Stimulated activated CD8-positive, alpha-beta memory T cell treated with anti-CD3 and anti-CD28 coated beads, Interleukin-4, amount 100 ng/mL, for 4 hours (primary cell): ENCODE measurements around the gene CFAP221.

Experiments used
- DNase-seq, 2 donors: peaks; one replicate each; pipeline ENCODE4 v3.0.0-alpha.2; 2020; ENCODE audit warnings: low read depth in 2 of 2, low spot score in 1 of 2

The CFAP221 gene

DNA sequence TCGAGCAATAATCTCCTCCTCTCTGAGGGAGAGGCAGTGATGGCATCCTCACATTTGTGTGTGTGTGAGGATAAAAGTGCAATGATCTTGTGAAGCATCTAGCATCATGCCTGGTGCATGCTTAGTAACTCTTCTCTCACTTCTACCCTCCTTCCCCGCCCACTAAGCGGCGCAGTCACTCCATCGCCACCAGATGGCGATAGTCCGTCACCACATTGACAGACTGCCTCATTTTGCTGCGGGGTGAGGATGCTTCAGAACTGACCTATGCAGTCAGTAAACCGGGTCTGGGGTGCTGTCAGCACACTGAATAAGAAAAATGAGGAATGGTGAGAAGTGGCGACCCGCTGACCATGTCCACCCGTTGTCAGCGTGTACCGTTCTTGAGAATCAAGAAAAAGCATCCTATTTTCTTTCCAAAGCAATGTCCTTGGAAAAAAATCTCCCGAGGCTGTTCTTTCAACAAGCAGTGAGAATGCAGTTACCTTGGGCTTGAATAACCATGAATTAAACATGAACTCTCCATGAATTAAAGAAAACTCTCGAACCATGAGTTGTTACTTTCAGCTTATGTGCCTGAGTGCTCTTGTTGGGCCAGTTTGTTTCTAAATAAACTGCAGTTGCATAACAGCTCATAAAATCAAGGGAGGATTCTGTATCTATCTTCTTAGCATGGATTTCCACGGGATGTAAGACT lies 97.5 kb downstream of the CFAP221 start:
- peak; percentile 41 to 58 for DNase-seq

DNA sequence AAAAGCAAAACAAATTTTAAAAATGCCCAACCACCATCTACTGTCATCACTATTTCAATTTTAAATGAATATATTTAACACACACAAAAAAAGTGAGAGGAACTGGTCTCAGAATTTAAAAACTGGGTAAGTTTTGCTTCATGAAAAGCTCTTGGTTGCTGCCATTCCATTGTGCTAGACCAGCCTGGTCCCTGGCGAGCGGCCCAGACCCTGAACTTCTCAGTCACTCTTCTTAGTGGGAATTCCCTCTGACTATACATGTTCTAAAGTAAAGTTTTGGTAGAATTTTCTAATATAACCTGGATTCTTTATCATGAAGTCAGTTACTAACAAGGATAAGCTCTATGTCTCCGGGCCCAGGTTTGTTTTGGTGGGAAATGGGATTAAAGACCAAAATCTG lies 99.9 kb downstream of the CFAP221 start:
- DNase-seq, result no peak

DNA sequence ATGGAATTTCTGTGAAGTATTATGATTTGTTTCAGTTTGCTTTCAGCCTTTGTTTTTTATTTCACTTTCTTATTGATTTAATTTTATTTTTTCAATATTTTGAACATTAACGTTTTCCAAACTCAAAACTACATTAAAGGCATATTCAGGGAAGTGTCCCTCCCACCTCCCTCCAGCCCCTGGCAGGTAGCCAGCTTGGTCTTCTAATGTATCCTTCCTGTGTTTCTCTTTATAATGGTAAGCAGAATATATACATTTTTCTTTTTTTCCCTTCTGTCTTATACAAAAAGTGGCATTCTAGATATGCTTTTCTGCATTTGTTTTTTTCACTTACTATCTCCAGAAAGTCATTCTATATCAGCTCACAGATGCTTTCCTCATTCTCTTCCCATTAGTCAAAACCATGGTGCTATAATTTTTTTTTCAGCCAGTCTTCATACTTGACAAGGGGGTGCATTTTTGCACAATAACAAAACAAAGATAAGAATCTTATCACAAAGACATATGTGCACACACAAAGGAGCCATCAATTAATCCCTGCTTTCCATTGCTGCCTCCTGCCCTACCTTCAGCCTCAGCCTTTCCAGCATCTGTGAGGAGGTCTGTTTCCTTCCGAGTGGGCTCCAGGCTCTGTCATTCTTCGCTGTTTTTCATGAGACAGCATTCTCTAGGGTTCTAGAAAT lies 101.1 kb downstream of the CFAP221 start:
- no peak for DNase-seq

DNA sequence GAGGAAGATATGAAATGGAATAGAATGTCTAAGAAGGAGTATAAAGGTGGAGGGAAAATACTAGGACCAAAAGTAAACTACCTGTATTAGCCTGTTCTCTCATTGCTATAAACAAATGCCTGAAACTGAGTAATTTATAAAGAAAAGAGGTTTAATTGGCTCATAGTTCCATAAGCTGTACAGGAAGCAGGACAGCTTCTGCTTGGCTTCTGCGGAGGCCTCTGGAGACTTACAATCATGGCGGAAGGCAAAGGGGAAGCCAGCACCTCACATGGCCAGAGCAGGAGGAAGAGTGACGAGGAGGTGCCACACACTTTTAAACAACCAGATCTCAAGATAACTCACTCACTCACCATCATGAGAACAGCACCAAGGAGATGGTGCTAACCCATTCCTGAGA lies 101.9 kb downstream of the CFAP221 start:
- no peak for DNase-seq

DNA sequence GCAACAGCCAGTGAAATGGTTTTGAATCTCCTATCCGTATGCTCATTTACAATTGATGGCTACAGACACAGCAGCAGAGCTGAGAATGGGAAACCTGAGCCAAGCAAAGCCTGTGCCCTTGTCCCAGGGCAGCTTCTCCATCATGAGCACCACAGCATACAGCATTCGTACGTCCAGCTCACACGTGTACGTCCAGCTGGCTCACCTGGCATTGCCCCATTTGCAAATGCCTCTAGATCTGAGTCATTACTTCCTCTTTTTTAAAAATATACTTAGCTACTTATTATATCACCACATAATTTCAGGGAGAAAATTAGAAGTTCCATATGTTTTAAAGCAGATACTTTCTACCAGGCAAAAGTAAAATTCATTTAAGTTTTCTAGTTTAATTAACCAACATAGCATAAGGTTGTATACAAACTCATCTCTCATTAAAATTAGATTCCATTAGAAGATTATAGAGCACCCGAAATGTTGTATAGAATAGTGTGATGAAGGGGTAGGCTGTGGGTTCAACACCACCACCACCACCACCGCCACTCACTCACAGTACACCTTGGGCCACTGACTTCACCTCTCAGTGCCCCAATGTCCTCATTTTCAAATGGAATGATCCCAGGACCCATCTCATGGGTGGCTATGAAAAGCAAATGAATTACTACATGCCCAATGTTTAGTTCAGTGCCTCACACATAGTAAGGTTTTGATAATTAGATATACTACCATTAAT lies 103.4 kb downstream of the CFAP221 start:
- no peak for DNase-seq

DNA sequence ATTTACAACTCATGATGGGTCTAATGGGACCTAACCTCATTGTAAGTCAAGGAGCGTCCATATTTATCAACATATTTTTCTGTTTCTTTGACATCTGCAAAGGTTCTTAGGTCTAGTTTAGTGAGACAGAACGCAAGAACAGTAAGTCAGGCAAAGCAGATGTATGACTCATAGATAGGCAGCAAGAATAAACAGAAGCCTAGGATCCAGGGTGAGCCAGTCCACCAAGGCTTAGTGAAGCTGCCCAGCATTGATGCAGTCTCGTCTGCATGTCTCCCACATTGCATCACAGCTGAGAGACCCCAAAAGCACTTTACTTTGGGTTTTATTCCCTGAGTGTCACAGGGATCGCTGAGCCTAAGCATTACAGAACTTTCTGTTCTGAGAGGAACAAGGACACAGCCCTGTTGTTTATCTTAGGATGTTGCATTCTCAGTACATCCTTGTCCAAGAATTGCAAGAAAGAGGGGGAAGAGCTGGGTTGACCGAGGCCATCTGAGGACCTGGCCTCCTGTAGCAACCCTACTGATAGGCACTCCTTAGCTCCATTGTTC lies 105.2 kb downstream of the CFAP221 start:
- DNase-seq, result no peak

DNA sequence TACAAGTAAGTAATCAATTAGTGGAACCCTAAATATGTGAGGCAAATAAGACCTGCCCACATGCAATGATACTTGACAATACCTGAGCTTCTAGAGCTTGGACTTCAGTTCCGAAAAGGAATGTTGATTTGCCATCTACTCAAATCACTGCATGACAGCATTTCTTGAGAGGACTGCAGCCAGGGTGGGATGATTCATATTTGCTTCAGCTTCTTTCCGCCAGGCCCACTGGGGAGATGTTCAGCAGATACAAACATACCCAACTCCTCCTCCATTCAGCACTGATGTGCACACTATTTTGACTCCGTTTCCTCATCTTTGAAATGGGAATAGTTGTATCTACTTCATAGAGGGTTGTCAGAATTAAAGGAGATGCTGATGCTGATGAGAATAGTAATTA lies 106.0 kb downstream of the CFAP221 start:
- DNase-seq, result no peak

DNA sequence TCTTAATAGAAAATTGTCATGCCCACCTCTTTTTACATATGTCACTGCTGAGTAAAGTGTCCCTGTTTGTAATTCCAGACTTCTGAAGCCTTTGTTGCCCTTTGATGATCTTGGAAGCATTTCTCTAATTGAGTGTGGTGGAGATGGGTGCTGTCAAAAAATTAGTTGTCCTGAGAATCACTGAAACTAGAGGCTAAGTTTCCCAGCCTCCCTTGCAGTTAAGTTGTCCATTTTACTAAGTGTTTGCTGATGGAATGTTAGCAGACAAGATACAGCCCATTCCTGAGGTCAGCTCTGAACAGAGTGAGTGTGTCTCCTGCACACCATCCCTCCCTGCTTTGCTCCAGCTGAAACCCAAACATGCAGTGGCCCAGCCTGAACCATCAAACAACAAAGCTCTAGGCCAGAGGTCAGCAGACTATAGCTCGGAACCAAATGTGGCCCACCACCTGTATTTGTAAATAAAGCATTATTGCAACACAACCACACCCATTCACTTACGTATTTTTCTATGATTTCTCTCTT lies 106.7 kb downstream of the CFAP221 start:
- no peak for DNase-seq

DNA sequence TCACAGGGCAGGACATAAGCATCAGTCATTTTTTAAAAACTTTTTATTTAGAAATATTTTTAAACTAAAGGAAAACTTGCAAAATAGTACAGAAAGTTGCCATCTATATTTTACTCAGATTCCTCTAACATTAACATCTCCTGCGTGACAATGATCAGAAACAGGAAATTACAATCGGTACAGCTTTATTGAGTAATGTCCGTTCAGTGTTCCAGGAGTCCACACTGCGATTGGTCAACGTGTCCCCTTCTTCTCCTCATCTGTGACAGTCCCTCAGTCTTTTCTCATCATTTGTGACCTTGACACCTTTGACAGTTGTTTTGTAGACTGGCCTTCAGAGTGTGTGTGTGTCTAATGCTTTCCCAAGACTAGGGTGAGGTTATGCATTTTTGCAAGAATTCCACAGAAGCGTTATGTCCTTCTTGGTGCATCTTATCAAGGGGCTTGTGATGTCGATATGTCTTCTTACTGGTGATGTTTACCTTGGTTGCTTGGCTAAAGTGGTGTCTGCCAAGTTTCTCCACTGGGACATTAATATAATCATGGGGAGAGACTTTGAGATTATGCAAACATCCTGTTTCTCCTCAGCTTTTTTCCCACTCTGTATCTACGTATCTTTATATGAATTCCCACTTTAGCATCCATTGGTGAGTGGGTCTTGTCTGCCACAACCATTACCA lies 113.4 kb downstream of the CFAP221 start:
- no peak for DNase-seq

DNA sequence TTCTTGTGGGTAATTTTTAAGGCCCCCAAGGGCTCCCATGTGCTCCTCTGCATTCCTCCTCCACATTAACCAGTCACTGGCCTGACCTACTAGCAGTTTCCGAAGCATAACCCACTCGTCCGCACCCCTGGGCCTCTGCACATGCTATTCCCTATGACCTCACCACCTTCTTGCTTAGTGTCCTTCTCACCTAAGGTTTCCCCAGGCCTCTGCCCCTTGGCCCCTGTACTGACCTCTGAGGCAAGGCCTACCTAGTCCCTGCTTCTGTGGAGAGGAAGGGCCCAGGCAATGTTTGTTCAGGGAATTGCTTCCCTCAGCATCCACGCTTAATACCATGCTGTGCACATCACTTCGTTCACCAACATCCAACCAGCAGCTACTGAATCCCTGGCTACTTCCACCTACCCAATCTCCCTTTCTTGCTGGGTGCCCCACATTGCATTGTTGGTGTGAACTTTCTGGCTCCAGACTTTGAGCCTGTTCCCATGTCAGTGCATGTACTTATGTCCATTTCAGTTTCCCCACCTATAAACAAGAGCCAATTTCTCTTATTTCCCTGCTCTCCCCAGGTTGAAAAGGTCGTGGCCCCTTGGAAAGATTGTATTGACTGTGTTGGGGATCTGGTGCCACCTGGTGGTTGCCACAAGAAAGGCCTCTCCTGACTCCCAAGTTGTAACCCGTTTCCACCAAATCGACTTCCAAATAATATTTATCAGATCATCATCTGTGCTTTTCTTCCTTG lies 115.5 kb downstream of the CFAP221 start:
- no peak for DNase-seq

DNA sequence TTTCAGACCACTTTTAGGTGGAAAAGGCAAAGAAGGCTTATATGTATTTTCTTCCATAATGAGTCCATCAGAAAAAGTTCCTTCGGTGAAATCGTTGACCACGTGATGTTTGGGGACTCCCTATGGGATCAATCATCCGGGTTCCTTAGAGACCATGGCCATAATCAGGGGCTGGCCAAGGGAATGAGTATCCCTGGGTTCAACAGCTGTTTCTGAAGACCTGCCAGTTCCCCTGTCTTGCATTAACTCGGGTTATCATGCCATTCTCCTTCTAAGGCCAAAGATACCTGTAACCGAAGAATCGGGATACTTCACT lies 116.1 kb downstream of the CFAP221 start:
- no peak for DNase-seq

DNA sequence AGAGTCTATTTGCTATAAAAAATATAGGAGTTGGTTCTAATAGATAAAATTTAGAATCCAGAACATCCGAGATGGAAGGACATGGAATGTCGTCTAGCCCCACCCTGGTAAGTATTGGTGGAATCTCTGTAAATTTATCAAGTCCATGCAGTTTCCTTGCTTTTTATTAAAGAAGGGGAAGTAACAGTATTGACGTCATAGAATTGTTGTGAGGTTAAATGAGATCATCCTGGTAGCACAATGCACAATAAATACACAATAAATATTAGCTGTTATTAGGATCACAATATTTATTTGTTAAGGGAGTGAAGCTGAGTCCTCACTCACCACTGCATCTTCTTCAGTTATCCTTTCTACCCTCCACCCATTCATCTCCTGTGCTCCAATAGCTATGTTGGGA lies 118.0 kb downstream of the CFAP221 start:
- DNase-seq, result no peak

DNA sequence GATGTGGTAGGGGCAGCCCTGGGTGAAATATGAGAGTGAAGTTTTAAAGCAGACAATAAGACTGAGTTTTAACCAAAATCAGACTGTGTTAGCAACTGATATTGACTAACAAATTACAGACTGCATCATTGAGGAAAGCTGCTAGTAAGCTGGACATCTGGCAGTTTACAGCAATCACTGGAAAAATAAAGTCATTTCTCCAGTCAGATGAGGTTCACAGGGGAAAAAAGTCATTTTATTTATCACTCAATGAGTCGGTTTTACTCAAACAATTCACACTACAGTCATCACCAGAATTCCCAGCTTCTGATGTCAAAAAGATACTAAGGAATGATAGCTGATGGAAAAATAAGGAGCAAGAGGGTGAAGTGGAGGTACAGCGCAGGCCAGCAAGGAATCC lies 124.3 kb downstream of the CFAP221 start:
- no peak for DNase-seq

DNA sequence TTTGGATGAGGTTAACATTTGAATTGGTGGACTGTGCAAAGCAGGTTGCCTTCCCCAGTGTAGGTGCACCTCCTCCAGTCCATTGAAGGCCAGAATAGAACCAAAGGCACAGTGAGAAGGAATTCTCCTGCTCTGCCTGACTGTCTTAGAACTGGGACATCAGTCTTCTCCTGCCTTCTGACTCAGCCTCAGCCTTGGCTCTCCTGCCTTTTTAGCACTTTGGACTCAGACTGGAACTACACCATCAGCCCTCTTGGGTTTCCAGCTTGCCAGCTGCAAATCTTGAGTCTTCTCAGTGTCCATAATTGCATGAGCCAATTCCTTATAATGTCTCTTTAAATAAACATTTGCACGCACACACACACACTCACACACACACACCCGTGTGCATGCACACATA lies 126.8 kb downstream of the CFAP221 start:
- DNase-seq, result no peak

DNA sequence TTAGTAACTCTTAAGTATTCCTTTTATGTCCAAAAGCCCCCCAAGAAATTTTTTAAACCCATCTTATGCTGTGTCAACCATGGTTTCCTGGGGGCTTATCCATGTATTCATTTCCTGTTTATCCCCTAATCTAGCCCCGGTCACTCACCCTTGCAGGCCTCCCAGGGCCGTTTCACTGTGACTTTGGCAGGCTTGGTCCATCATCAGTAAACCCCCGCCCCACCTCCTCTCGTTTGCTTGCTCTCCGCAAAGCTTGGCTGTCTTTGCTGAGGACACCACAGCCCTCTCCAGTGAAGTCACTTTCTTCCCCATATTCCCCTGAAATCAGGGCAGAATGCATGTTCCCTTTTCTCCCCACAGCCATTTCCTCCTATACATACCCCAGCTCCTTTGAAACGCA lies 127.5 kb downstream of the CFAP221 start:
- no peak for DNase-seq

DNA sequence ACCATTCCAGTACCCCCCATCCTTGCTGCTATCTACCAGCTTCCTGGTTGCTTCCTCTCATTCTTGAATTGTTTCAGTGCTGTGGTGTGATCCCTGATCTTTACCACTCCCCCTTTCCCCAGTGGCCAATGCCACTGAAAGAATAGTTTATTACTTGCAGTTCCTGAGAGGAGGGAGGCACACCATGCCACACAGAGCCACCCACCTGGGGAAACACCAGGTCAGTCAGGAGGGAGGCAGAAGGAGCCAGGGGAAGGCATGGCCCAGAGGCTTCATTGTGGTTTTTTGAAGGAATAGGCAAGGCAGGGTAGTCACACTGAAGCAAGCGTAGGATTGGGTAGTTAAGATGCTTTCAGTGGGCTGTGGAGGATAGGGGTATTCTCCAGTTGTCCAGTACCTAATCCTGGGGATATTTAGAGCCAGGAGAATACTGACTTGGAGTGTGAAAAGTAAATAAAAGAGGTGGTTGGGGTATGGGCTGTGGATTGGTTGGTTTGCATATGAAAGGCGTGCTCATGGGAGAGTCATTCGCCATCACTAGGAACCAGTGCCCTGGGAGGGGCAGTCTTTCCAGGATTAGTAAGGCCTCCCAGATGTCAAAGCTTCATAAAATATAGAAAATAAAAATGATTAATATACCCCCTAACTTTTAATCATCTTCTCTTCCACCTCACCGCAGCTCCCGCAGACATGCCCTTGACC lies 128.1 kb downstream of the CFAP221 start:
- DNase-seq, result no peak

DNA sequence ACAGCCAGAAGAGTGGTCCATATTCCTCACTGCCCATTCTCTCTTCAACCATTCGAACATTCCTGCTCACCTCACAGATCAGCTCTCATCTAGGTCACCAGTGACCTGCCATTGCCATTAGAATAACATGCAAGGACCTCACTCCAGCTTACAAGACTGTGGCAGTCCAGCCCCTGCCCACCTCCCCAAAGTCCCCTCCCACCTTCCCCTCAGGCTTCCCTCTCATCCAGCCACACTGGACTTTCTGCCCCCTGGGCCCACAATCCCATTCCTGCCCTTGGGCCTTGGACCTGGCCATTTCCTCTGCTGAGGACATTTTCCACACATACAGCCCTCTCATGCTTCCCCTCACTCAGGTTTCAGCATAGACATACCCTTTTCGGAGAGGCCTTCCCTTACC lies 129.5 kb downstream of the CFAP221 start:
- no peak for DNase-seq

DNA sequence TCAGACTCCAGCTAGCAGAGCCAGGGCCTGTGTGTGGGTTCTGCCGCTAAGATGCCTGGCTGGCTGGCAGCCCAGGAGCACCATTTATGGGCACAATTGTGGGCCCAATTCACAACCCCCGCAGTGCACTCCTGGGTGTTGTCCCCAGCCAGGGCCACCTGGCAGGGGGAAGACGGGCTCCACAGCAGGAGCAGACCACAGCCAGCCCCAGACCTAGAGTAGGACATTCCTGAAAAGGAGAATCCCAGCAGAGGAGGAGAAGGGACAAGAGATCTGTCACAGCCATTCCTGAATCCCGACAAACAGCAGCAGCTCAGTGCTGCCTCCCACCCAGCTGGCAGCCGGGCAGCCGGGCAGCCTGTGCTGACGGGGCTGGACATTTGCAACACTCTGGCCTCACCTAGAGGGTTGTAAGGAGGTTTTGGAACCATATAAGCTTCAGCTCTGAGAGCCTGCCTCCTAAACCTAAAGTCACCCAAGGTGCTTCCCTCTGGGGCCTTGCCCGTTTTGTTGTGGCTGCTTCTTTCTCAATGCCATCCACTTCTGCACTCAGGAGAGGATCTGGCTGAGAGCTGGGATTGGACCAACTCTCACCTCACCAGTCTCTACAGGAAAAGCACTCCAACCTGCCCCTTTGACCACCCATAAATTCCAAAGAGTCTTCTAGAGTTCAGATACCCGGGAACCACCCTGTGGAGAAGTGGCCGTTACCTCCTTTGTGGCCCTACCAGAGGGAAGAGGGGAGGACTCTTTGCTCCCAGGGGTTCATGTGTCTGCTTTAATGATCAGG lies 130.7 kb downstream of the CFAP221 start:
- no peak for DNase-seq

DNA sequence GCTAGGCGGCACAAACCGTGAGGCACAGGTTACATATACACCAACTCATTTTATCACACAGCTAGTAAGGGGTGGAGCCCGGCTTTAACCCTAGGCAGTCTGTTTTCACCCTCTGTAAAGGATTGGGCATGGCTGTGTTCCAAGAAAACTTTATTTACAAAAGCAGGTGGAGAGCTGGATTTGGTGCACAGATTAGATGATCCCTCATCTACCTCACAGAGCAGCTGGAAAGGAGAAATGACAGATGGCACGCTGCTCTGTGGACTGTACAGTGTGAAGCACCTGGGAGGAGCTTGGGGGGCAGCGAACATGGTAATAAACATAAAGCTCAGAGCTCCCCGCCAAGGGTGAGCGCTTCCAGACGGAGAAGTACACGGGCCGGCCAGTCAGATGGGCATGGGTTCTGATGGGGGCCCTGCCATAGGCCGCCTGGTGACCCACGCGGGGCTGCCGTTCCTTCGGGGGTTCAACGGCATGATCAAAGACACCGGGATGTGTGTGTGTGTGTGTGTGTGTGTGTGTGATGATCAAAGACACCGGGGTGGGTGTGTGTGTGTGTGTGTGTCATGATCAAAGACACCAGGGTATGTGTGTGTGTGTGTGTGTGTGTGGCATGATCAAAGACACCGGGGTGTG lies 133.9 kb downstream of the CFAP221 start:
- DNase-seq, result no peak
